PC-9 (cell line): ENCODE data around the gene PRR7.

Source experiments
- CTCF ChIP-seq: fragments of 200-600 bp; sonication (generic); conservative IDR thresholded peaks from 2 replicates; pipeline ENCODE4 v1.6.1; 2017; ENCODE audit warnings: mixed run types, antibody characterized with exemption, mild to moderate bottlenecking, moderate library complexity
- EZH2 ChIP-seq: fragments of 200-600 bp; sonication (generic); IDR thresholded peaks from 2 replicates; pipeline ENCODE4 v1.8.0; 2017; ENCODE audit warnings: antibody characterized with exemption, low read depth

GRCh38 chr5:177503351-177504085, 56.9 kb downstream of the PRR7 start:
- TF ChIP-seq CTCF, result no peak
- no peak for TF ChIP-seq EZH2
